Measurements from ENCODE around the gene LPP.

LPP gene

DNA sequence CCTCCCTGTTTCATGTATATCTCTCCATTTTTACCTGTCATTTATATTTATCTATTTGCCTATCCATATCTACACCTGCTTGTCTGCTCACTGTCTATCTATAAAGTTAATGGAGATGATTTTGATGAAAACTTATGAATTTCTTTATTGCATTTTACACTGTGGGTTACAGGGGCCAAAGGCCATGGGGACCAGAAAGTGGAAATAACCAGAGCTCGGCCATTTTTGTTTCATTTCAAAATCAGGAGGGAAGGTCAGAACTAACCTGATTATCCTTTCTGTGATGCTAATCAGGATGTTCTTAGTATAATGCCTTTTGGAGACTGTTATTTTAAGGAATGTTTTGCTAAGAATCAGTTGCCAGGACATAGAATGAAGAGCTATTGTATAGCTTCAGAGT lies 147.2 kb downstream of the LPP start:
- Histone ChIP-seq H3K27ac (ENCODE audit: low read depth, low read length) (no peak overlapping the region), H3K36me3 (ENCODE audit: control insufficient read depth, insufficient read depth, low read length) (no peaks in the 10 kb centered on the region), H3K4me1 (ENCODE audit: control insufficient read depth, insufficient read depth, low read length) (peaks cover 68% of the 10 kb centered on the region), H3K9ac (ENCODE audit: low read depth, low read length) (no peak overlapping the region), H3K9me3 (ENCODE audit: control insufficient read depth, insufficient read depth, low read length) (no peaks in the 10 kb centered on the region), H3K4me3 (ENCODE audit: low read depth, low read length) (peak overlapping the region; percentile 7; the same call in 1 of the 2 replicates), H3K27me3 (ENCODE audit: control insufficient read depth, insufficient read depth, low read length) (no peaks in the 10 kb centered on the region)

DNA sequence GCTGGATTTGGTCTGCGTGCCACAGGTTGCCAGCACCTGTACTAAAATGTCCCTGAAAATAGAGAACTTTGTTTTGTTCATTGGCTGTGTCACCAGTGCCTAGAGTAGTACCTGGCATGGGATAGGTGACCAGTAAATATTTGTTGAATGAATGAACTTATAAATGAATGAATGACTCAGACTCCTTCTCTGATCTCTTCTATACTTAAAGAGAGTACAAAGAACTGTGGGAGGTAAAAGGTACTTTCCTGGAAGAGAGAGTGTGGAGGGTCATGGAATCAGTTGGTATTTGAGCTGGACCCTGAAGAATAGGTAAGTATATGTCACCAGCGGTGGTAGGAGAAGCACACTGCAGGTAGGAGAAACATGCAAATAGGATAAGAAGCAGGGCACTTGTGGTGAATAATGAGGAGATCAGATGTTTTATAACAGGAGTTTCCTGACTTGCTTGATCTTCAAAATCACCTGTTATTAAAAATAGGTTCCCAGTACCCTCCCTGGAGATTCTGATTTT lies 149.4 kb downstream of the LPP start:
- H3K9me3 ChIP-seq (ENCODE audit: control insufficient read depth, insufficient read depth, low read length), result no peaks in the 10 kb centered on the region
- no peaks in the 10 kb centered on the region for H3K36me3 ChIP-seq (ENCODE audit: control insufficient read depth, insufficient read depth, low read length)
- peak overlapping the region; percentile 45 for H3K27ac ChIP-seq (ENCODE audit: low read depth, low read length)
- no peaks in the 10 kb centered on the region for H3K27me3 ChIP-seq (ENCODE audit: control insufficient read depth, insufficient read depth, low read length)
- H3K4me1 ChIP-seq (ENCODE audit: control insufficient read depth, insufficient read depth, low read length), result peaks cover 63% of the 10 kb centered on the region
- no peak overlapping the region for H3K9ac ChIP-seq (ENCODE audit: low read depth, low read length)
- H3K4me3 ChIP-seq (ENCODE audit: low read depth, low read length), result peak overlapping the region; percentile 24; the same call in 1 of the 2 replicates

GRCh38 chr3:188303823-188304222 lies 149.9 kb downstream of the LPP start:
- Histone ChIP-seq H3K27me3 (ENCODE audit: control insufficient read depth, insufficient read depth, low read length) (no peaks in the 10 kb centered on the region), H3K9ac (ENCODE audit: low read depth, low read length) (no peak overlapping the region), H3K36me3 (ENCODE audit: control insufficient read depth, insufficient read depth, low read length) (no peaks in the 10 kb centered on the region), H3K4me3 (ENCODE audit: low read depth, low read length) (no peak overlapping the region), H3K27ac (ENCODE audit: low read depth, low read length) (no peak overlapping the region), H3K4me1 (ENCODE audit: control insufficient read depth, insufficient read depth, low read length) (peaks cover 58% of the 10 kb centered on the region), H3K9me3 (ENCODE audit: control insufficient read depth, insufficient read depth, low read length) (no peaks in the 10 kb centered on the region)

DNA sequence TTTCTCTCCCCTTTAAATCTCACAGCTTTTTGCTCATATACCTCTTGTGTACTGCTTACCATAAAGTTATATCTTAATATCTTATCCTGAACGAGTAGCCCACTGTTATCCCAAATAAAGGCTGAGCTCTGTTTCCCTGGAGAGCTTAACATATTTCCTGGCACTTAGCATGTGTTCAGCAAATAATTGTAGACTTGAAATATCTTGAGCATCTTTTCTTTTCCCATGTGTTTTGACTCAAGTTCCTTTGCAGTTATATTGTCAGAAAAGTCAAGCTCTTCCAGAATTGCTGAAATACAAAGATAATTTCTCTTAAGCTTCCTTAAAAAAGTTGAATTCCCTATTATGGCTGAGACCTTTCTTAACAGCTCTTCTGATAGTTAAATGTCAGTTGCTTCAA lies 150.5 kb downstream of the LPP start:
- Histone ChIP-seq H3K36me3 (ENCODE audit: control insufficient read depth, insufficient read depth, low read length) (no peaks in the 10 kb centered on the region), H3K27ac (ENCODE audit: low read depth, low read length) (no peak overlapping the region), H3K4me1 (ENCODE audit: control insufficient read depth, insufficient read depth, low read length) (peaks cover 53% of the 10 kb centered on the region)

DNA sequence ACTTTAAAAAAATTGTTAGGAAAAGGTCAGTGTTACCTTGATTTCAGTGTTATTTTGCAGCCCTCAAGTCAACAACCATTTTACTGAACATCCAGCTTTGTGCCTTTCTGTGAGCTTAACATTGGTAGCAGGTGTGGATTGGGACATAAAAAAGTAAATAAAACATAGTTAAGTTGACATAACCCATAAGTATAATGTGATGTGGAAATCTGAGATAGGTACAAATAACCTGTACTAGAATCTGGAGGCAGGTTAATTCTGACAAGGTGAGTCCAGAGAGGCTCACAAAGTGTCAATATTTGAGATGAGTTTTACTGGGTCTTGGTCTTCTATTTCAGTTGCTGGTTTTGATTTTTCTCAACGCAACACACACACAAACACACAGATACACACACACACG lies 151.3 kb downstream of the LPP start:
- Histone ChIP-seq H3K4me1 (ENCODE audit: control insufficient read depth, insufficient read depth, low read length) (peaks cover 49% of the 10 kb centered on the region), H3K4me3 (ENCODE audit: low read depth, low read length) (no peak overlapping the region), H3K27me3 (ENCODE audit: control insufficient read depth, insufficient read depth, low read length) (no peaks in the 10 kb centered on the region), H3K36me3 (ENCODE audit: control insufficient read depth, insufficient read depth, low read length) (no peaks in the 10 kb centered on the region), H3K27ac (ENCODE audit: low read depth, low read length) (no peak overlapping the region), H3K9me3 (ENCODE audit: control insufficient read depth, insufficient read depth, low read length) (no peaks in the 10 kb centered on the region), H3K9ac (ENCODE audit: low read depth, low read length) (no peak overlapping the region)

More for the DNA sequence above, 150.5 kb downstream of the LPP start:
- H3K27me3 ChIP-seq (ENCODE audit: control insufficient read depth, insufficient read depth, low read length), result no peaks in the 10 kb centered on the region
- no peak overlapping the region for H3K4me3 ChIP-seq (ENCODE audit: low read depth, low read length)
- no peaks in the 10 kb centered on the region for H3K9me3 ChIP-seq (ENCODE audit: control insufficient read depth, insufficient read depth, low read length)
- H3K9ac ChIP-seq (ENCODE audit: low read depth, low read length), result no peak overlapping the region

DNA sequence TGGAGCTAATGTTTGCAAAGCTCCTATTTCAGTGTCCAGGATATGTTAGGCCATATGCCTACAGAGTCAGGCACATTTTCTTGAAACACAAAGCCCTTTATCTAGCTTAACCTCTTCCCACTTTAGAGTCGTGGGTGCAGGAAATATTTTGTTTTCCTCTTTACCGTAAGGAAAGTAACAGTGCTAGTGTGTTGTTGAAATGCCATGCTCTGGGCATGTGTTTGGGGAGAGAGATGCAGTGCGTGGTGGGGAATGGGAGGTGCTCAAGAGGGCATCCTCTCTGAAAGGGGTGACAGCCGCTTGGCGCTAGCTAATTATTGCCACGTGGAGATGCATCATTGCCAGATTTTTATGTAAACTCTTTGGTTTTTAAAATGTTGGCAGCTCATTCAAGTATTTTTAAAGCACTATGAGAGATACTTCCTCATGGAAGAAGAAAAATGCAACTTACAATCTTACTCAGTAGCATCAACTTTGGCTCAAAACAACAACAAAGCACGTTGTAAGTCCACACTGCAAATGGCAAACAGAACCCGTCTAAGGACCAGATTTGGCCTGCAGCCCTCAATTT lies 152.6 kb downstream of the LPP start:
- no peak overlapping the region for H3K27ac ChIP-seq (ENCODE audit: low read depth, low read length)
- H3K36me3 ChIP-seq (ENCODE audit: control insufficient read depth, insufficient read depth, low read length), result no peaks in the 10 kb centered on the region
- no peak overlapping the region for H3K9ac ChIP-seq (ENCODE audit: low read depth, low read length)
- H3K9me3 ChIP-seq (ENCODE audit: control insufficient read depth, insufficient read depth, low read length), result no peaks in the 10 kb centered on the region
- H3K27me3 ChIP-seq (ENCODE audit: control insufficient read depth, insufficient read depth, low read length), result no peaks in the 10 kb centered on the region
- peaks cover 36% of the 10 kb centered on the region for H3K4me1 ChIP-seq (ENCODE audit: control insufficient read depth, insufficient read depth, low read length)
- H3K4me3 ChIP-seq (ENCODE audit: low read depth, low read length), result no peak overlapping the region

GRCh38 chr3:188309437-188310269 lies 155.7 kb downstream of the LPP start:
- H3K27ac ChIP-seq (ENCODE audit: low read depth, low read length), result no peak overlapping the region
- H3K36me3 ChIP-seq (ENCODE audit: control insufficient read depth, insufficient read depth, low read length), result no peaks in the 10 kb centered on the region
- peaks cover 5% of the 10 kb centered on the region; the same call in 1 of the 2 replicates for H3K4me1 ChIP-seq (ENCODE audit: control insufficient read depth, insufficient read depth, low read length)
- H3K27me3 ChIP-seq (ENCODE audit: control insufficient read depth, insufficient read depth, low read length), result no peaks in the 10 kb centered on the region
- H3K4me3 ChIP-seq (ENCODE audit: low read depth, low read length), result no peak overlapping the region
- H3K9ac ChIP-seq (ENCODE audit: low read depth, low read length), result no peak overlapping the region
- H3K9me3 ChIP-seq (ENCODE audit: control insufficient read depth, insufficient read depth, low read length), result no peaks in the 10 kb centered on the region

DNA sequence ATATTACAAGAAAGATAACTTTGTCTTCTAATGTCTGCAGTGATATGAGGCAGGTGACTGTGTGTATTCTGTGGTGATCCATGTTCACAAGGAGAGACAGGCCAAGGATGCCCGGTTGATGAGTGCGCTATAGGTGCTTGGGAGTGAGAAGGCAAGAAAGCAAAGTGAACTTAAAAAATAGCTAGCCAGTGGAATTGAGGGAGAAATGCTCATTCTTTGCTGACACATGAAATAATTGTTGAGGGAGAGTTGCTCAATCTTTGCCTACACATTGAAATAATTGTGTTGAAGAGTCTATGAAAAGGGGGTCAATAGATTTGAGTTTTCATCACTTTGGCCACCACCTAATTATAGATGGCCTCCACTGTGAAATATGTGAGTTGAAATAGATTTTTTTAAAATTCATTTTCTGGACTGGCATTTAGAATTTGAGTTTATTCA lies 156.3 kb downstream of the LPP start:
- Histone ChIP-seq H3K36me3 (ENCODE audit: control insufficient read depth, insufficient read depth, low read length) (no peaks in the 10 kb centered on the region), H3K9me3 (ENCODE audit: control insufficient read depth, insufficient read depth, low read length) (no peaks in the 10 kb centered on the region), H3K4me3 (ENCODE audit: low read depth, low read length) (no peak overlapping the region), H3K9ac (ENCODE audit: low read depth, low read length) (no peak overlapping the region), H3K27me3 (ENCODE audit: control insufficient read depth, insufficient read depth, low read length) (no peaks in the 10 kb centered on the region), H3K4me1 (ENCODE audit: control insufficient read depth, insufficient read depth, low read length) (peaks cover 5% of the 10 kb centered on the region; the same call in 1 of the 2 replicates), H3K27ac (ENCODE audit: low read depth, low read length) (no peak overlapping the region)

GRCh38 chr3:188315553-188315952 lies 161.6 kb downstream of the LPP start:
- Histone ChIP-seq H3K4me3 (ENCODE audit: low read depth, low read length) (no peak overlapping the region), H3K36me3 (ENCODE audit: control insufficient read depth, insufficient read depth, low read length) (no peaks in the 10 kb centered on the region), H3K9ac (ENCODE audit: low read depth, low read length) (no peak overlapping the region), H3K27me3 (ENCODE audit: control insufficient read depth, insufficient read depth, low read length) (no peaks in the 10 kb centered on the region), H3K9me3 (ENCODE audit: control insufficient read depth, insufficient read depth, low read length) (no peaks in the 10 kb centered on the region), H3K27ac (ENCODE audit: low read depth, low read length) (no peak overlapping the region), H3K4me1 (ENCODE audit: control insufficient read depth, insufficient read depth, low read length) (no peaks in the 10 kb centered on the region)

DNA sequence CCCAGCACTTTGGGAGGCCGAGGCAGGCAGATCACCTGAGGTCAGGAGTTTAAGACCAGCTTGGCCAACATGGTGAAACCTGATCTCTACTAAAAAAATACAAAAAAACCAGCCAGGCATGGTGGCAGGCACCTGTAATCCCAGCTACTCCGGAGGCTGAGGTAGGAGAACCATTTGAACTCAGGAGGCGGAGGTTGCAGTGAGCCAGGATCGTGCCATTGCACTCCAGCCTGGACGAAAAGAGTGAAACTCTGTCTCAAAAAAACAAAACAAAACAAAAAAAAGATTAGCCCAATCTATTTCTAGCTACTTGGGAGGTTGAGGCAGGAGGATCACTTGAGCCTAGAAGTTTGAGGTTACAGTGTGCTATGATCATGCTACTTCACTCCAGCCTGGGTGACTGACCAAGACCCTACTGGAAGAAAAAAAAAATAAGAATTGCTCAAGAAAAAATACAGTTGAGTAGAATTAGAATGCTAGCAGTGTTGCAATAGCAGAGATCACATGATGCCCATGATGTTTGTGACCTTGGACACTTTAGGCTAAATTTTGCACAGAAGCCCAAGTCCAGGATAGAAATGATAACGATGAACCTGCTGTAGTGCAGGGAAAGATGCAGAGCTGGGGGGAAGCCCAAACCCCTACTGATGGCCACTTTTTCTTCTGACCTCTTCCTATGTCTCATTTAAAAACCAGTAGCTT lies 162.2 kb downstream of the LPP start:
- no peaks in the 10 kb centered on the region for H3K27me3 ChIP-seq (ENCODE audit: control insufficient read depth, insufficient read depth, low read length)
- no peaks in the 10 kb centered on the region for H3K36me3 ChIP-seq (ENCODE audit: control insufficient read depth, insufficient read depth, low read length)
- no peaks in the 10 kb centered on the region for H3K4me1 ChIP-seq (ENCODE audit: control insufficient read depth, insufficient read depth, low read length)
- H3K4me3 ChIP-seq (ENCODE audit: low read depth, low read length), result no peak overlapping the region
- no peak overlapping the region for H3K27ac ChIP-seq (ENCODE audit: low read depth, low read length)
- H3K9me3 ChIP-seq (ENCODE audit: control insufficient read depth, insufficient read depth, low read length), result no peaks in the 10 kb centered on the region
- no peak overlapping the region for H3K9ac ChIP-seq (ENCODE audit: low read depth, low read length)

- Histone ChIP-seq H3K4me3 (ENCODE audit: low read depth, low read length) (no peak overlapping the region), H3K9ac (ENCODE audit: low read depth, low read length) (no peak overlapping the region), H3K27ac (ENCODE audit: low read depth, low read length) (no peak overlapping the region), H3K4me1 (ENCODE audit: control insufficient read depth, insufficient read depth, low read length) (no peaks in the 10 kb centered on the region), H3K27me3 (ENCODE audit: control insufficient read depth, insufficient read depth, low read length) (no peaks in the 10 kb centered on the region), H3K36me3 (ENCODE audit: control insufficient read depth, insufficient read depth, low read length) (no peaks in the 10 kb centered on the region), H3K9me3 (ENCODE audit: control insufficient read depth, insufficient read depth, low read length) (no peaks in the 10 kb centered on the region)
Observed at GRCh38 chr3:188316723-188317070, 162.7 kb downstream of the LPP start.
